Choroid plexus epithelial cell (primary cell): Measurements from ENCODE around the gene UBE2O.

Experiments used
- DNase-seq: peaks from one replicate; pipeline ENCODE4 v3.0.0-alpha.2; 2010; ENCODE audit warnings: low read depth
- H3K4me3 ChIP-seq: 2 replicates; pipeline ENCODE4 v1.5.1; 2011; ENCODE audit warnings: low read depth, mild to moderate bottlenecking, control low read depth, low read length, moderate library complexity
- TF ChIP-seq, protein P1 (sequence below): conservative IDR thresholded peaks from 2 replicates; pipeline ENCODE4 v1.5.1; 2011; ENCODE audit warnings: low read depth, mild to moderate bottlenecking, control low read depth, inconsistent platforms, low read length, moderate library complexity

Gene UBE2O

DNA sequence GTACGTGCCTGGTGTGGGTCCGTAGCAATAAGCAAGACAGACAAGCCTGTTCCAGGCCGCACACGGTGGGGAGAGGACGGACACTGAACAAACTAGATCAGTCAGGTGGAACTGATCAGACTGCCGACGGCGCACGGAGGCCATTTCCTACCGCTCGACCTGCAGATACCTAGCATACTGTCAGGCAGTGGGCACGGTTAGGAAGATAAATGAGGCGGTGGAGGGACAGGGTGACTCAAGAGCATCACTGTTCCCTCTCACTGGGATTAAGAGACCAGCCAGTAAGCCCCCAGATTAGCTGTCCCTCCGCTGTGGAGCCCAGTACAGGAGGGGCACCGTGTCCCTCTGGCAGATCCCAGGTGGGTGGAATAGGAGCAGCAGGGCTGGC lies 19.3 kb upstream of the UBE2O start:
- no peak overlapping the region for H3K4me3 ChIP-seq
- DNase-seq, result no peak
- TF ChIP-seq, protein P1, sequence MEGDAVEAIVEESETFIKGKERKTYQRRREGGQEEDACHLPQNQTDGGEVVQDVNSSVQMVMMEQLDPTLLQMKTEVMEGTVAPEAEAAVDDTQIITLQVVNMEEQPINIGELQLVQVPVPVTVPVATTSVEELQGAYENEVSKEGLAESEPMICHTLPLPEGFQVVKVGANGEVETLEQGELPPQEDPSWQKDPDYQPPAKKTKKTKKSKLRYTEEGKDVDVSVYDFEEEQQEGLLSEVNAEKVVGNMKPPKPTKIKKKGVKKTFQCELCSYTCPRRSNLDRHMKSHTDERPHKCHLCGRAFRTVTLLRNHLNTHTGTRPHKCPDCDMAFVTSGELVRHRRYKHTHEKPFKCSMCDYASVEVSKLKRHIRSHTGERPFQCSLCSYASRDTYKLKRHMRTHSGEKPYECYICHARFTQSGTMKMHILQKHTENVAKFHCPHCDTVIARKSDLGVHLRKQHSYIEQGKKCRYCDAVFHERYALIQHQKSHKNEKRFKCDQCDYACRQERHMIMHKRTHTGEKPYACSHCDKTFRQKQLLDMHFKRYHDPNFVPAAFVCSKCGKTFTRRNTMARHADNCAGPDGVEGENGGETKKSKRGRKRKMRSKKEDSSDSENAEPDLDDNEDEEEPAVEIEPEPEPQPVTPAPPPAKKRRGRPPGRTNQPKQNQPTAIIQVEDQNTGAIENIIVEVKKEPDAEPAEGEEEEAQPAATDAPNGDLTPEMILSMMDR, result no peak

DNA sequence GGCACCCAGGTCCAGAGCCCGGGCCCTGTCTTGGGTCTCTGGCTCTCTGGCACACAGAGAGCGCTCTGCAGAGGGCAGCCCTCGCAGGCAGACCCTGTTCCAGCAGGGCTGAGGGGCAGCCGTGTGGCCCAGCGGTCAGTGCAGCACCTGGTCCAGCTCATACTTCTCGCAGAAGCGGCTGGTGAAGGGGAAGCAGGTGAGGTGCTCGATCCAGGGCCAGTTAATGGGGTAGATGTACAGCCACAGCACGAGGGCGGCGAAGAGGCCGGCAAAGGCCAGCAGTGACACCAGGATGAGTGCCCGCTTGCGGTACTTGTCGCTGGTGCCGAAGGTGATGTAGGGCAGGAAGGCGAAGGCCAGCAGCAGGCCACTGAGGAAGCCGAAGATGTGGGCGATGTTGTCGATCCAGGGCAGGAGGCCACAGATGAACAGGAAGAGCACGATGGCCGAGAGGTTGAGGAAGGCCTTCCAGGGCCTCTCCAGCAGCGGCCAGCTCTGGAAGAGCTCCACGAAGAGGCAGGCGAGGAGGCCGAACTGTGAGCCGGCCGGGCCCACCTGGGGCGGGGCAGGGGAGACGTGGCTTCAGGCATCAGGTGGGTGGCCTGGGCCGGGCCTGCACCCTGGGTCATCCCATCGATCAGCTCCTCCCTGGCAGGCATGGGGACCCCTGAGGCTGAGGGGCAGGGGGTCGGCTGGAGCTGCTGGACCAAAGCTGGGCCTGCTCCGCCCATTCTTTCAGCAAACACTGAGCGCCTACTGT lies 18.7 kb upstream of the UBE2O start:
- TF ChIP-seq, protein P1, result no peak
- DNase-seq, result no peak
- no peak overlapping the region for H3K4me3 ChIP-seq

DNA sequence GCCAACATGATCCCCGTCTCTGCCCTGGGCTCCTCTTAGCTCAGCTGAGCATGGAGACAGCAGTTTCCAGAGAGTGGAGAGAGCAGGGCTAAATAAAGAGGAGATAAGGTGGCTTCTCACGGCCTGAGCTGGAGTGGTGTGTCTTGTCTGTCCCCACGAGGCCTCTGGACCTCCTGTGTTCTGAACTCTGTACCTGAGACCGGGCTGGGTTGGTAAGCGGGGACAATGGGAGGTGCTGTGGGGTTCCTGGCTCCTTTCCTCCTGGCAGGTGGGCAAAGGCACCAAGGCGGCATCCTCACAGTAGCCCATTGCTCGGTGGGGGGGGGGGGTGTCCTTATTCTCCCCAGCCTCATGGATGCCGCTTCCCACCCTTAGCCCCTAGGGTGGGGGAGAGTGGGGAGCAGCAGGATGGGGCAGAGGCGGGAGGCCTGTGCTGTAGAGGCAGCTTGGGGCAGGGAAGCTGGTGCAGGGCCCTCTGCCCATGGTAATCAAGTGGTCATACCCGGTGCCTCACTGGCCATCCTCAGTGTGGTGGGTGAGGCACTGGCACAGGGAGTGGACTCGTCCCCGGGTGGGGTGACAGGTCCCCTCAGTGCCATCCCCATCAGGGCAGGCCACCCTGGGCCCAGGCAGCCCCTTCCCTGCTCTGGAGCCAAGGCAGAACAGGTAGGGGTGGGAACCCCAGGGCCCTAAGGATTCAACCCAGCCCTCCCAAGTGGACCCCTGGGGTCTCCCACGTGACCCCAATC lies 17.2 kb upstream of the UBE2O start:
- DNase-seq, result no peak
- no peak overlapping the region for H3K4me3 ChIP-seq
- TF ChIP-seq, protein P1, result no peak

DNA sequence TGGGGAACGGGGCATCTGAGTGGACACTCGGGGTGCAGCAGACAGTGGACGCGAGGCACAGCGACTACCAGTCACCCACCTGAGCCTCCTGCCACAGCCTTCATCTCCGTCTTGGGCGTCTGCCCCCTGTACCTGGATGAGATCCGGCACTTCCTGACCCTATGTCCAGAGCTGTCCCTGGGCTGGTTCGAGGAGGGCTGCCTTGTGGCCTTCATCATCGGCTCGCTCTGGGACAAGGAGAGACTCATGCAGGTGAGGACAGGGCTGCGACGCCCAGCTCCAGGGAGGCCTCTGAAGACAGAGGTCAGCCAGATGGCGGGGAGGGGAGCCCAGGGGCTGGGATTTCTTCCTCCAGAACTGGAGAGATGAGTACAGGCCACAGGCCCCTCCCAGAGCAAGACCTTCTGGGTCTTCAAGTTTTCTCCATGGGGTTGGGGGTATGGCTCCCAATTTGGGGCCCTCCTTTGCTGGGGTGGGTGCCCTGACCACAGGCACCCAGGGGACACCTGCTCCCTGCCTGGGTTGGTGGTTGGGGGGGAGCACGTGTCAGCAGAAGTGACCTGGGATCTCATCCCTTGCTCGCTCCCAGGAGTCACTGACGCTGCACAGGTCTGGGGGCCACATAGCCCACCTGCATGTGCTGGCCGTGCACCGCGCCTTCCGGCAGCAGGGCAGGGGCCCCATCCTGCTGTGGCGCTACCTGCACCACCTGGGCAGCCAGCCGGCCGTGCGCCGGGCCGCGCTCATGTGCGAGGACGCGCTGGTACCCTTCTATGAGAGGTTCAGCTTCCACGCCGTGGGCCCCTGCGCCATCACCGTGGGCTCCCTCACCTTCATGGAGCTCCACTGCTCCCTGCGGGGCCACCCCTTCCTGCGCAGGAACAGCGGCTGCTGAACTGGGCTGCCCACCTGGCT lies 16.4 kb upstream of the UBE2O start:
- H3K4me3 ChIP-seq, result no peak overlapping the region
- TF ChIP-seq, protein P1, result no peak
- no peak for DNase-seq

DNA sequence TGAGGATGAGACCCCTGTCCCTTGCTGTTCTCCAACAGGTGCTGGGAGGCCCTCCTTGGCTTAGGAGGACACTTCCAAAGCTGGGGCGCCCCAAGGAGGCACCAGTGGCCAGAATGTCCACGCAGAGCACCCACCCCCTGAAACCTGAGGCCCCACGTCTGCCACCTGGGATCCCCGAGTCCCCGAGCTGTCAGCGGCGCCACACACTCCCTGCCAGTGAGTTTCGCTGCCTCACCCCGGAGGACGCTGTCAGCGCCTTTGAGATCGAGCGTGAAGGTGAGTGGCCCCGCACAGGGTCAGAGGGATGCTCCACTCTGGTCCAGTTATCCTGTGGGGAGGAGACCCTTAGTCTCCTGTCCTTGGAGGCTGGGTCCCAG lies 15.7 kb upstream of the UBE2O start:
- H3K4me3 ChIP-seq, result no peak overlapping the region
- no peak for DNase-seq
- TF ChIP-seq, protein P1, result no peak

DNA sequence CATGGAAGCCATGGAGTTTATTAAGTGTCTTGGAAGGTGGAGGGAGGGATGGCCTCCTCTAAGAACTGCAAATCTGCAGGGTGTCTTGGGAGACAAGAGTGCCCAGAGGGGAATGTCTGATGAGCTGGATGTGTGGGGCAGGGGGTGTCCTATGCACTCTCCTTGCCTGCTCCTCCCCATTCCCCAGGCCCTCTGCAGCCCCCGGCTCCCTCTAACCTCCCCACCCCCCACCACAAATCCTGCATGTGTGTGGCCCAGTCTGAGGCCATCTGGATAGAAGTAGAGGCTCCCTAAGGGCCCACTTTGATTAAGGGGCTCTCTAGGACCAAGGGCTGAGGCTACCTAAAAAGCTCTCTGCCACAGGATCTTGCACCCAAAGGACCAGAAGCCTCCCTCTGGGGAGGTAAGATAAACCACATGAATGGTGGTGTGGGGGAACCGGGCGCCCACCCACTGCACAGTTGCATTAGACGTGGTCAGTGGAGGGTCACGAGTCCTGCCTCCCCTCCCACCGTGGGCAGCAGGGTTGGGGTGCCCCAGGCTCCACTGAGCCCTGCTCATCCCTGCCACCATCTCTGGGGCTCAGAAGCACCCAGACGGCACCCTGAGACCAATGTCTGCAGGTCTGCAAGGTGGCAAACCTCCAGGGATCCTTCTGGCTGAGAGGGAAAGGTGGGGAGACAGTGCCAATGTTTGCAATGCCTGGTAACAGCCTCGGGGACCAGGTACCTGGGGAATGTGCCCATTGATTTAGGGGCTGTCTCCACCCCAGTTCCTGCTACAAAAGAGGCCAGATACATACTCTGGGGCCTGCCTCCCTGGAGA lies 15.1 kb upstream of the UBE2O start:
- no peak overlapping the region for H3K4me3 ChIP-seq
- DNase-seq, result no peak
- TF ChIP-seq, protein P1, result no peak
